H7 (cell line): ENCODE data around the gene DNER. TPM values are rescaled to one million over a fixed set of nuclear protein-coding genes. Genes with fewer than 3 reads are reported as not detected.
"Not testable (repeated sequence)": the region's sequence is repeated elsewhere in the genome, so short reads cannot be mapped to it uniquely, and the experiment has no call there.

Source experiments
- DNase-seq: peaks from one replicate; pipeline ENCODE4 v3.0.0; 2012
- H3K27me3 ChIP-seq: 2 replicates; pipeline ENCODE4 v1.6.0; 2011; ENCODE audit warnings: mild to moderate bottlenecking, low read length; ENCODE audit not compliant: control insufficient read depth, insufficient read depth
- H3K36me3 ChIP-seq: replicated peaks from 2 replicates; pipeline ENCODE4 v1.5.1; 2011; ENCODE audit warnings: low read length; ENCODE audit not compliant: control insufficient read depth, insufficient read depth
- H3K4me3 ChIP-seq: 2 replicates; pipeline ENCODE4 v1.5.1; 2011; ENCODE audit warnings: low read depth, mild to moderate bottlenecking, control low read depth, low read length, moderate library complexity; ENCODE audit not compliant: insufficient read depth
- total RNA-seq: library from RNA; depleted of rRNA; stranded (reverse); fragments of >200 nt; shearing (Covaris generic); gene quantifications from 2 replicates; pipeline ENCODE4 v1.2.3, GENCODE V29; 2014

The DNER gene
- total RNA-seq, 1 experiment from 2014 or later: 1.0 TPM

- DNase-seq: no peak
- H3K27me3 ChIP-seq: no peaks in the 10 kb centered on the region
- H3K36me3 ChIP-seq: no peaks in the 10 kb centered on the region
- no peak overlapping the region for H3K4me3 ChIP-seq
Observed at GRCh38 chr2:229514273-229514895, 200.0 kb downstream of the DNER start.

GRCh38 chr2:229511524-229511923 lies 202.8 kb downstream of the DNER start:
- no peak overlapping the region for H3K4me3 ChIP-seq

GRCh38 chr2:229506699-229507098 lies 207.7 kb downstream of the DNER start:
- DNase-seq, H3K27me3 ChIP-seq: not testable (repeated sequence)

More at GRCh38 chr2:229511524-229511923, 202.8 kb downstream of the DNER start:
- Histone ChIP-seq H3K27me3 (no peaks in the 10 kb centered on the region), H3K36me3 (no peaks in the 10 kb centered on the region)
- DNase-seq: no peak

GRCh38 chr2:229501051-229501794 lies 213.1 kb downstream of the DNER start:
- Histone ChIP-seq H3K27me3 (no peaks in the 10 kb centered on the region), H3K4me3 (no peak overlapping the region), H3K36me3 (no peaks in the 10 kb centered on the region)
- DNase-seq: no peak

More at GRCh38 chr2:229506699-229507098, 207.7 kb downstream of the DNER start:
- H3K4me3 ChIP-seq, H3K36me3 ChIP-seq: not testable (repeated sequence)

- Histone ChIP-seq H3K36me3 (no peaks in the 10 kb centered on the region), H3K4me3 (no peak overlapping the region), H3K27me3 (no peaks in the 10 kb centered on the region)
- DNase-seq: no peak
Observed at GRCh38 chr2:229492034-229492433, 222.3 kb downstream of the DNER start.

GRCh38 chr2:229490167-229490566 lies 224.2 kb downstream of the DNER start:
- DNase-seq: no peak
- Histone ChIP-seq H3K36me3 (no peaks in the 10 kb centered on the region), H3K27me3 (no peaks in the 10 kb centered on the region), H3K4me3 (no peak overlapping the region)

GRCh38 chr2:229489016-229489415 lies 225.3 kb downstream of the DNER start:
- no peak overlapping the region for H3K4me3 ChIP-seq
- no peaks in the 10 kb centered on the region for H3K27me3 ChIP-seq
- no peaks in the 10 kb centered on the region for H3K36me3 ChIP-seq
- DNase-seq: no peak

GRCh38 chr2:229488232-229488631 lies 226.1 kb downstream of the DNER start:
- H3K4me3 ChIP-seq: no peak overlapping the region

GRCh38 chr2:229486673-229487072 lies 227.7 kb downstream of the DNER start:
- peak; percentile 63 for DNase-seq
- Histone ChIP-seq H3K4me3 (no peak overlapping the region), H3K36me3 (no peaks in the 10 kb centered on the region), H3K27me3 (no peaks in the 10 kb centered on the region)

More at GRCh38 chr2:229488232-229488631, 226.1 kb downstream of the DNER start:
- H3K27me3 ChIP-seq: no peaks in the 10 kb centered on the region
- H3K36me3 ChIP-seq: no peaks in the 10 kb centered on the region
- no peak for DNase-seq

- H3K4me3 ChIP-seq: no peak overlapping the region
- no peaks in the 10 kb centered on the region for H3K27me3 ChIP-seq
- no peaks in the 10 kb centered on the region for H3K36me3 ChIP-seq
- no peak for DNase-seq
Observed at GRCh38 chr2:229485857-229486256, 228.5 kb downstream of the DNER start.

- Histone ChIP-seq H3K27me3 (no peaks in the 10 kb centered on the region), H3K4me3 (no peak overlapping the region), H3K36me3 (no peaks in the 10 kb centered on the region)
- no peak for DNase-seq
Observed at GRCh38 chr2:229477269-229477755, 237.0 kb downstream of the DNER start.

GRCh38 chr2:229475778-229476177 lies 238.6 kb downstream of the DNER start:
- Histone ChIP-seq H3K27me3 (no peaks in the 10 kb centered on the region), H3K4me3 (no peak overlapping the region), H3K36me3 (no peaks in the 10 kb centered on the region)
- no peak for DNase-seq

- no peak for DNase-seq
Observed at GRCh38 chr2:229474125-229474524, 240.2 kb downstream of the DNER start.

GRCh38 chr2:229470781-229471180 lies 243.6 kb downstream of the DNER start:
- DNase-seq: no peak
- Histone ChIP-seq H3K4me3 (no peak overlapping the region), H3K36me3 (no peaks in the 10 kb centered on the region), H3K27me3 (no peaks in the 10 kb centered on the region)

More at GRCh38 chr2:229474125-229474524, 240.2 kb downstream of the DNER start:
- Histone ChIP-seq H3K4me3 (no peak overlapping the region), H3K36me3 (no peaks in the 10 kb centered on the region), H3K27me3 (no peaks in the 10 kb centered on the region)

GRCh38 chr2:229467783-229468182 lies 246.6 kb downstream of the DNER start:
- Histone ChIP-seq H3K27me3 (no peaks in the 10 kb centered on the region), H3K4me3 (no peak overlapping the region), H3K36me3 (no peaks in the 10 kb centered on the region)
- DNase-seq: no peak
